Measurements from ENCODE around the gene PDCD11. TPM values are rescaled to one million over a fixed set of nuclear protein-coding genes. Genes with fewer than 3 reads are reported as not detected.
A peak's percentile ranks its signal among the peaks of the same experiment; 100 is the strongest.

Gene PDCD11
- total and polyA plus RNA-seq, 2 of the 8 experiments (the other 6 are each of a cell fraction or from before 2014, with no cell fraction given) = 18.1 to 79.1 TPM

DNA sequence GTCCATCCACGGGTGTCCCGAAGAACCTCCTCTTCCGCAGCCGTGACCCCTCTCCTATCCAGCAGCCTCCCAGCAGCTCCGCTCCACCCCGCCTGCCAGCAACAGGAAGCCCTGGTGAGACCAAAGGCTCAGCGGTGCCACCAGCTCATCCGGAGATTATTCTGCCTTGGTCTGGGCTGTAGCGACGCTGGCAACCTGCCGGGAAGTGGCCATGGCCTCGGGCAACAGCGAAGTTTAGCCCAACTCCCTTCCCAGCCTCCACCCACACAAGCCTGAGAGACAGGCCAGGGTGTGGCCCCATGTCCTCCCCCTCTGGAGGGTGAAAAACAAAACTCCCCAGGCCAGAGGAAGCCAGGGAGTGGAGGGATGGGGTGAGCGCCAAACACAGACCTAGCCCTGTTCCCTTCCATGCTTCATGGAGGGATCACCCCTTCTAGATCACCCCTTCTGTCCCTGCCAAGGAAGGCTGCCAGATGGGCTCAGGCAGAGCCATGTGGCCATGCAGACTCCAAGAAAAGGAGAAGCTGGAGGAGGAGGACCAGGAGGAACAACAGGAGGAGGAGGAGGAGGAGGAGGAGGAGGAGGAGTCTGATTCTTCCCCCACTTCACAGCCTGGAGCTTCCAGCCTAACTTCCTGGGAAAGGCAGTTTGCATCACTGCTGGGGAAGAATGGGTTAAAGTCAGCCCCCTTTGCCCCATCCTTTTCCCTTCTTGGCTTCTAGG lies 54.8 kb downstream of the PDCD11 start:
- no peak for FAIRE-seq

More for the DNA sequence above, 54.8 kb downstream of the PDCD11 start:
- Histone ChIP-seq H4K91ac (replicated peaks; ENCODE audit: insufficient read length, low read length) (no peak overlapping the region), H2BK15ac (ENCODE audit: low read length) (peak overlapping the region; percentile 72; the same call in 1 of the 2 replicates), H4K8ac (ENCODE audit: extremely low read depth, insufficient read depth, low read length) (no peak overlapping the region), H3K27ac (ENCODE audit: low read depth, low read length) (no peak overlapping the region), H4K5ac (ENCODE audit: insufficient read length, low read depth, low read length) (no peak overlapping the region), H3K14ac (ENCODE audit: insufficient read length) (no peak overlapping the region), H3K27me3 (replicated peaks in 1 of 4; ENCODE audit: control insufficient read depth in 3 of 4, extremely low read depth in 1 of 4, insufficient read depth in 3 of 4, low read length in 3 of 4) (no peaks in the 10 kb centered on the region; a peak in 2 of 7 replicates), H3K79me2 (ENCODE audit: control insufficient read depth in 1 of 2, insufficient read depth in 2 of 2, low read length in 2 of 2) (no peaks in the 10 kb centered on the region), H3K23me2 (ENCODE audit: low read depth, low read length) (peaks cover 3% of the 10 kb centered on the region; the same call in 1 of the 2 replicates), H2BK5ac (ENCODE audit: low read depth, low read length) (no peak overlapping the region), H3K23ac (ENCODE audit: insufficient read length) (no peak overlapping the region), H2BK120ac (replicated peaks; ENCODE audit: low read depth, low read length) (no peak overlapping the region), H2BK12ac (ENCODE audit: low read depth, low read length) (no peak overlapping the region), H3K4me1 (replicated peaks in 1 of 4; ENCODE audit: control insufficient read depth in 3 of 4, insufficient read depth in 4 of 4, low read length in 3 of 4) (peaks cover 0 to 15% (median 4%) of the 10 kb centered on the region in 4 experiments; a peak in 5 of 7 replicates), H3K18ac (ENCODE audit: extremely low read depth, low read length) (no peak overlapping the region), H2AFZ (ENCODE audit: low read length) (no peak overlapping the region), H3K9ac (replicated peaks in 1 of 4; ENCODE audit: extremely low read depth in 1 of 4, low read depth in 3 of 4, low read length in 3 of 4) (no peak overlapping the region), H4K20me1 (replicated peaks in 1 of 2; ENCODE audit: control insufficient read depth in 1 of 2, insufficient read depth in 2 of 2, low read length in 2 of 2) (peaks cover 3 to 5% of the 10 kb centered on the region in 2 experiments), H2BK20ac (ENCODE audit: low read length) (no peak overlapping the region), H3K4me2 (ENCODE audit: insufficient read depth in 1 of 2, low read depth in 2 of 2, low read length in 2 of 2) (peak overlapping the region; percentile 35 to 87), H3K4ac (replicated peaks; ENCODE audit: insufficient read length, low read depth, low read length) (no peak overlapping the region), H3K4me3 (ENCODE audit: extremely low read depth in 1 of 4, insufficient read depth in 2 of 4, low read depth in 3 of 4, low read length in 4 of 4) (peak overlapping the region in 3 of 4 experiments; percentile 40 to 61 (median 49); a peak in 4 of 8 replicates), H3K9me3 (ENCODE audit: insufficient read depth in 2 of 2, low read depth in 1 of 2, low read length in 1 of 2) (no peaks in the 10 kb centered on the region), H3K56ac (replicated peaks; ENCODE audit: insufficient read length, low read depth, low read length) (no peak overlapping the region), H2AK5ac (ENCODE audit: low read depth, low read length) (no peak overlapping the region), H3K79me1 (ENCODE audit: low read depth, low read length) (no peaks in the 10 kb centered on the region), H3K36me3 (ENCODE audit: control insufficient read depth in 2 of 4, insufficient read depth in 4 of 4, low read length in 3 of 4) (peaks cover 3 to 13% (median 9%) of the 10 kb centered on the region in 4 experiments; a peak in 4 of 8 replicates)
- no peak for DNase-seq (ENCODE audit: low read depth in 1 of 2, low spot score in 2 of 2)
- ChIA-PET CTCF (ENCODE audit: partially characterized antibody) (interaction anchor here (0.6 to 5.8 kb wide), 9 partner anchors 12 to 114 kb away, joined by 3 to 47 read pairs (median 6); partner anchors contain the start of gene CALHM3), POLR2A (ENCODE audit: partially characterized antibody) (interaction anchor here (1.0 to 3.2 kb wide), 4 partner anchors 9 to 37 kb away, joined by 4 to 12 read pairs (median 6); no protein-coding TSS in a partner anchor)
- 92% methylated on average over 14 of the region's 14 CpGs; no CpG with 5 or more reads in 1 of the 2 experiments for WGBS, 2 experiments (ENCODE audit: extremely low coverage in 1 of 2, insufficient coverage in 1 of 2, insufficient read length in 1 of 2, insufficient replicate concordance in 2 of 2, low coverage in 1 of 2, low lambda C conversion rate in 2 of 2, missing lambda C conversion rate in 1 of 2)
- TF ChIP-seq SAP30 (IDR thresholded peaks at IDR 0.05; ENCODE audit: insufficient read depth, insufficient replicate concordance, low read length) = no peak
- TF ChIP-seq EGR1 (IDR thresholded peaks at IDR 0.05; ENCODE audit: borderline replicate concordance, low read depth, low read length) = no peak
- no peak for TF ChIP-seq RAD21 (IDR thresholded peaks at IDR 0.05 in 1 of 2, conservative IDR thresholded peaks at IDR 0.05 in 1 of 2; ENCODE audit: low read depth in 2 of 2, low read length in 2 of 2)
- TF ChIP-seq, protein P1, sequence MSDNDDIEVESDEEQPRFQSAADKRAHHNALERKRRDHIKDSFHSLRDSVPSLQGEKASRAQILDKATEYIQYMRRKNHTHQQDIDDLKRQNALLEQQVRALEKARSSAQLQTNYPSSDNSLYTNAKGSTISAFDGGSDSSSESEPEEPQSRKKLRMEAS (IDR thresholded peaks at IDR 0.05) = no peak
- TF ChIP-seq BCL11A (IDR thresholded peaks at IDR 0.05; ENCODE audit: low read depth in 2 of 2, low read length in 2 of 2) = no peak
- TF ChIP-seq CEBPB (IDR thresholded peaks at IDR 0.05; ENCODE audit: low read depth, low read length) = no peak
- TF ChIP-seq HDAC2 (IDR thresholded peaks at IDR 0.05; ENCODE audit: borderline replicate concordance in 1 of 2, low read depth in 2 of 2, low read length in 2 of 2) = no peak
- no peak for TF ChIP-seq KDM4A (IDR thresholded peaks at IDR 0.05; ENCODE audit: low read depth, low read length, severe bottlenecking)
